AG04450 (cell line): Measurements from ENCODE around the gene AKR1D1. TPM values are rescaled to one million over a fixed set of nuclear protein-coding genes. Genes with fewer than 3 reads are reported as not detected.
"Not testable (repeated sequence)": the region's sequence is repeated elsewhere in the genome, so short reads cannot be mapped to it uniquely, and the experiment has no call there.

ENCODE experiments used
- CTCF ChIA-PET: fragments of 300-600, 350-600 bp; formaldehyde crosslinking; extraction: SDS; loops from one replicate; lab custom pipeline; 2022; ENCODE audit warnings: antibody characterized with exemption, inconsistent platforms; lab: Charles Lee
- POLR2A ChIA-PET: fragments of 350-600 bp; formaldehyde crosslinking; extraction: SDS; loops from one replicate; lab custom pipeline; 2021; ENCODE audit warnings: antibody characterized with exemption, inconsistent platforms; lab: Yijun Ruan, JAX
- DNase-seq: peaks from one replicate; pipeline ENCODE4 v3.0.0-alpha.2; 2011; ENCODE audit warnings: low read depth, low spot score
- H3K27ac ChIP-seq: one replicate; pipeline ENCODE4 v1.5.1; 2012; ENCODE audit warnings: low read depth, low read length, control low read depth
- H3K27me3 ChIP-seq: one replicate; pipeline ENCODE4 v1.6.0; 2012; ENCODE audit warnings: low read length; ENCODE audit not compliant: control insufficient read depth, insufficient read depth
- H3K4me3 ChIP-seq: 2 replicates; pipeline ENCODE4 v1.5.1; 2011; ENCODE audit warnings: mild to moderate bottlenecking, low read depth, low read length, control low read depth
- H3K9me3 ChIP-seq: 2 replicates; pipeline ENCODE4 v1.5.1; 2012; ENCODE audit warnings: low read length; ENCODE audit not compliant: control insufficient read depth, insufficient read depth
- CTCF ChIP-seq: IDR thresholded peaks from 2 replicates; pipeline ENCODE4 v1.5.1; 2011; ENCODE audit warnings: low read depth, low read length, control low read depth, inconsistent platforms
- polyA plus RNA-seq: library from polyadenylated mRNA; depleted of rRNA; stranded (reverse); fragments of >200 nt; gene quantifications from 2 replicates; pipeline ENCODE4 v1.2.3, GENCODE V29; 2011

AKR1D1 gene
- polyA plus RNA-seq, 1 experiment, result not detected

GRCh38 chr7:138072726-138073125 lies 3.5 kb upstream of the AKR1D1 start:
- no peak for TF ChIP-seq CTCF
- ChIA-PET CTCF (no interaction called here), POLR2A (no interaction called here)
- Histone ChIP-seq H3K27me3 (no peaks in the 10 kb centered on the region), H3K4me3 (no peak overlapping the region), H3K27ac (no peak overlapping the region), H3K9me3 (no peaks in the 10 kb centered on the region)
- no peak for DNase-seq

- ChIA-PET POLR2A (no interaction called here), CTCF (no interaction called here)
- no peak for TF ChIP-seq CTCF
- Histone ChIP-seq H3K27ac (no peak overlapping the region), H3K9me3 (no peaks in the 10 kb centered on the region), H3K4me3 (no peak overlapping the region), H3K27me3 (no peaks in the 10 kb centered on the region)
- DNase-seq, result no peak
These were observed 2.1 kb upstream of the AKR1D1 start for GRCh38 chr7:138074121-138074520.

- CTCF ChIA-PET, result no interaction called here
These were observed 1.7 kb upstream of the AKR1D1 start for GRCh38 chr7:138074540-138074939.

GRCh38 chr7:138075350-138075749 lies 909 bp upstream of the AKR1D1 start:
- Histone ChIP-seq H3K27me3 (no peaks in the 10 kb centered on the region), H3K27ac (no peak overlapping the region), H3K4me3 (no peak overlapping the region), H3K9me3 (no peaks in the 10 kb centered on the region)
- no peak for TF ChIP-seq CTCF
- ChIA-PET POLR2A (no interaction called here), CTCF (no interaction called here)
- DNase-seq, result no peak

More at GRCh38 chr7:138074540-138074939, 1.7 kb upstream of the AKR1D1 start:
- Histone ChIP-seq H3K27ac (no peak overlapping the region), H3K9me3 (no peaks in the 10 kb centered on the region), H3K27me3 (no peaks in the 10 kb centered on the region), H3K4me3 (no peak overlapping the region)
- no peak for DNase-seq
- POLR2A ChIA-PET, result no interaction called here
- TF ChIP-seq CTCF, result no peak

GRCh38 chr7:138075786-138076185 lies 473 bp upstream of the AKR1D1 start:
- CTCF ChIA-PET, H3K4me3 ChIP-seq, DNase-seq, POLR2A ChIA-PET, H3K9me3 ChIP-seq, H3K27me3 ChIP-seq, H3K27ac ChIP-seq: not testable (repeated sequence)

- no peak for TF ChIP-seq CTCF
- ChIA-PET CTCF (no interaction called here), POLR2A (no interaction called here)
- no peak for DNase-seq
- Histone ChIP-seq H3K27me3 (no peaks in the 10 kb centered on the region), H3K27ac (no peak overlapping the region), H3K4me3 (no peak overlapping the region), H3K9me3 (no peaks in the 10 kb centered on the region)
These were observed 1.6 kb downstream of the AKR1D1 start for GRCh38 chr7:138077809-138078208.
